Cardiac fibroblast (primary cell): ENCODE results near the gene RPF1.
A peak's percentile ranks its signal among the peaks of the same experiment; 100 is the strongest.

ENCODE experiments used
- DNase-seq, 2 donors: peaks; one replicate each; pipeline versions ENCODE4 v3.0.0 to v3.0.0-alpha.2; 2010; ENCODE audit warnings: low read depth in 2 of 2
- H3K4me3 ChIP-seq, 2 donors: replicated peaks in 1 of 2; 1 replicate in 1 of 2; 2 replicates in 1 of 2; pipeline ENCODE4 v1.5.1; 2011; ENCODE audit warnings: low read depth in 2 of 2, low read length in 2 of 2, mild to moderate bottlenecking in 2 of 2, moderate library complexity in 1 of 2
- TF ChIP-seq, protein P1 (sequence below): IDR thresholded peaks from one replicate; pipeline ENCODE4 v1.5.1; 2011; ENCODE audit warnings: low read depth, mild to moderate bottlenecking, low read length, inconsistent platforms

Gene RPF1, protein sequence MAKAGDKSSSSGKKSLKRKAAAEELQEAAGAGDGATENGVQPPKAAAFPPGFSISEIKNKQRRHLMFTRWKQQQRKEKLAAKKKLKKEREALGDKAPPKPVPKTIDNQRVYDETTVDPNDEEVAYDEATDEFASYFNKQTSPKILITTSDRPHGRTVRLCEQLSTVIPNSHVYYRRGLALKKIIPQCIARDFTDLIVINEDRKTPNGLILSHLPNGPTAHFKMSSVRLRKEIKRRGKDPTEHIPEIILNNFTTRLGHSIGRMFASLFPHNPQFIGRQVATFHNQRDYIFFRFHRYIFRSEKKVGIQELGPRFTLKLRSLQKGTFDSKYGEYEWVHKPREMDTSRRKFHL

DNA sequence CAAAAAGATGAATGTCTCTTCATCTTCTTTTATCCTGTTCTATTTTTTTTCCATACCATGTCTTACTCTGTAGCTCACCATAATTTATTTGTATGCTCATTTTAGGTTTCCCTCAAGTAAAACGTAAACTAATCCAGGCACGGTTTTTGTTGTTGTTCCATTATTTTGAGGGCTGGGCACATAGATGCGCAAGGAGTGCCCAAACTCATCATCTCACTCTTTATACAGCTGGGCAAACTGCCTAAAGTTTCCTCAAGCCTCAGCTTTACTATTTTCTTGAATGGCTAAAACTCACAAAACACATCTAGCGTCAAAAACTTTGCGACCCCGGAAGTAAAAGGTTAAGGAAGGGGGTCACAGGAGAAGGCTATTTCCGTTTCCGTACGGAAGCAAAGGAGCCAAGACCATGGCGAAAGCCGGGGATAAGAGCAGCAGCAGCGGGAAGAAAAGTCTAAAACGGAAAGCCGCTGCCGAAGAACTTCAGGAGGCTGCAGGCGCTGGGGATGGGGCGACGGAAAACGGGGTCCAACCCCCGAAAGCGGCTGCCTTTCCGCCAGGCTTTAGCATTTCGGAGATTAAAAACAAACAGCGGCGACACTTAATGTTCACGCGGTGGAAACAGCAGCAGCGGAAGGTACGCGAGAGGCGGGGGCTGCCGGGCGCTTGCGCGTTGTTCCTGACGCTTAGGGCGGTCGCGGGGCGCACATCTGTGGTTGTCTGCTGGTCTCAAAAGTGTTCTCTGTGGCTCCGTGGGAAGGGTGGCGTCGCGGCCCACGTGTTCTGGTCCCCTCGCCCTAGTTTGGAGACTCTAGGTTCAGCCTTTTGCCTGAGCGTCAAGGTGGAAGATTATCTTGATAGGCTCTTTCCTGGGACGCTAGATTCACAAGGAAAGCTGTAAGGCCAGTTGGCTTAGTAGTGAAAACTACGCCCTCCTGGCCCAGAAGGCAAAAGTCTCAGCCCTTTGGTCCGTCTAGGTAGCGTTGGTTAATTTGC, at the start of gene RPF1:
Gene RPF1, plus strand, starts transcription at position 391 of the 993 bp plus-strand sequence. Its CDS starts 16 bp downstream, at position 407.
- DNase-seq: peak; percentile 85 to 87
- peak within 1 kb of the TSS; percentile 80 to 82 for H3K4me3 ChIP-seq
- TF ChIP-seq, protein P1, sequence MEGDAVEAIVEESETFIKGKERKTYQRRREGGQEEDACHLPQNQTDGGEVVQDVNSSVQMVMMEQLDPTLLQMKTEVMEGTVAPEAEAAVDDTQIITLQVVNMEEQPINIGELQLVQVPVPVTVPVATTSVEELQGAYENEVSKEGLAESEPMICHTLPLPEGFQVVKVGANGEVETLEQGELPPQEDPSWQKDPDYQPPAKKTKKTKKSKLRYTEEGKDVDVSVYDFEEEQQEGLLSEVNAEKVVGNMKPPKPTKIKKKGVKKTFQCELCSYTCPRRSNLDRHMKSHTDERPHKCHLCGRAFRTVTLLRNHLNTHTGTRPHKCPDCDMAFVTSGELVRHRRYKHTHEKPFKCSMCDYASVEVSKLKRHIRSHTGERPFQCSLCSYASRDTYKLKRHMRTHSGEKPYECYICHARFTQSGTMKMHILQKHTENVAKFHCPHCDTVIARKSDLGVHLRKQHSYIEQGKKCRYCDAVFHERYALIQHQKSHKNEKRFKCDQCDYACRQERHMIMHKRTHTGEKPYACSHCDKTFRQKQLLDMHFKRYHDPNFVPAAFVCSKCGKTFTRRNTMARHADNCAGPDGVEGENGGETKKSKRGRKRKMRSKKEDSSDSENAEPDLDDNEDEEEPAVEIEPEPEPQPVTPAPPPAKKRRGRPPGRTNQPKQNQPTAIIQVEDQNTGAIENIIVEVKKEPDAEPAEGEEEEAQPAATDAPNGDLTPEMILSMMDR: no peak

DNA sequence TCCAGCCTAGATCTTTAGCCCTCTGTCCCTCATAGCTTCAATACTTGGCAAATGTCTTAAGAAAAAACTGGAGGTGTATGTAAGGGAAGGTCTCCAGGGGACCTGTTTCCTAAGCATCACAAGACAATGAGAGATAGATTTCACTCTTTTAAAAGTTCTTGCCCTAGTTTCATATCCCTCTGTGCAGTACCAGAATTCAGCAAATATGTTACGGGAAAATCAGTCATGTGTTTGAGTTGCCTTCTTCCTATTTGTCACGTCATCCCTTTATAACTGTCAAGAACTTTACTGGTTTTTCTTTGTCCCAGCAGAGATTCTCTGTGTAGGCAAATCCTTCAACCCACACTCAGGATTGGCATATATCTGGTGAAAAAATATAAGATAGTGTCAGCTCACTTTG, 48.5 kb upstream of the RPF1 start:
- TF ChIP-seq, protein P1: no peak
- DNase-seq: no peak

DNA sequence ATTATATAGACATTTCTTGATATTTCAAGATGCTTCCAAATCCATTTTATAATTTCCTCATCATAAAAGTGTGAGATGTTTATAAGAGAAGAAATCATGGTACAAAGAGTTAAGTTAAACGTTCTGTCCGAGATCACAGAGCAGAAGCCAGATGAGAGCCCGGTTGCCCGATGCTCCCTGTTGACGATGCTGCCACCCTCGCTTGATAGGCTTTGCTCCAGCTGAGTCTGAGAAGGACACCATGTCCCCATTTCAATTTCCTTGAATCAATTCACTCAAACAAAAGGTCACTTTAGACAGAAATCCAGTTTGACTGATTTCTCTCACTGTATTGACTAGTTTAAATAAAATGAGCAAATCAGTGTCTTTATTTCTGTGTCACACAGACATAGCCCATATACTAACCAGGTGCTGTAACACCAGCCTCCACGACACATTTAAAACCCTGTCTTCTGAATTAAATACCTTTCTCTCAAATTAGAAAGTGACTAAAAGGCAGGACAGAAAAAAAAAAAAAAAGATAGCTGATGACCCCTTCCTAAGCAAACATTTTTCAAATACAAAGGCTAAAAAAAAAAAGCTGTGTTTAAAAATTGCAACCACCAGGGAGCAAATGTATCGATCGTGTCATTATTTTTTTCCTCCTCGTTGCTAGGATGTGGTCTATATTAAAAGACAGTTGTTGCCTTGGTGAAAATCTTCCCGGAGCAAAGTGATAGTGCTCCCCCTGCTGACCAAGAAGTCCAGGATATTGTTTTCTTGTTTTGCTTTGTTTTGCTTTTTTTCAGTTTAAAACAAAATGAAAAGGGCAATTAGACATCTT, 45.6 kb upstream of the RPF1 start:
- TF ChIP-seq, protein P1: peak; percentile 67
- peak; percentile 89 to 90 for DNase-seq
- peak overlapping the region; percentile 20 to 21 for H3K4me3 ChIP-seq

More for the DNA sequence above, 48.5 kb upstream of the RPF1 start:
- H3K4me3 ChIP-seq: no peak overlapping the region

DNA sequence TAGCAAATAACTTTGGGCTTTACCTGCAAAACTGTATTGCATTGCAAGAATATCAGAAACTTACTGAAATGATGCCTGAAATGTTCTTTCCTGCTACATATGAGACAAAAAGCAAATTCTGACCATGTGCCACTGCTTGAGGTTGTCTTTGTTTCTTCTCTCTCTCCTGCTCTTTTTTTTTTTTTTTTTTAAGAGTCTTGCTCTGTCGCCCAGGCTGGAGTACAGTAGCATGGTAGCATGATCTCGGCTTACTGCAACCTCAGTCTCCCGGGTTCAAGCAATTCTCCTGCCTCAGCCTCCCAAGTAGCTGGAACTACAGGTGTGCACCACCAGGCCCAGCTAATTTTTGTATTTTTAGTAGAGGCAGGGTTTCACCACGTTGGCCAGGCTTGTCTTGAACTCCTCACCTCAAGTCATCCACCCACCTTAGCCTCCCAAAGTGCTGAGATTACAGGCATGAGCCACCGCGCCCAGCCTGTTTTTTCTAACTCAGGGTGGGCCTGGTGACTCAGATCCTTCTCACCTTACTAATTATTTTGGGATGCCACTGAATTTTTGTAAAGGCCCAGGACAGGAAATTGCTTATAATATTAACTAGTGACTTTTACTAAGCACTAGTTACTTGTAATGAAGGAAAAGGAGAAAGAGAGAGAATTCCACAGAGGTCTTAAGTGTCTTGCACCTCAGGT, 44.8 kb upstream of the RPF1 start:
- H3K4me3 ChIP-seq: no peak overlapping the region
- TF ChIP-seq, protein P1: no peak
- DNase-seq: no peak

DNA sequence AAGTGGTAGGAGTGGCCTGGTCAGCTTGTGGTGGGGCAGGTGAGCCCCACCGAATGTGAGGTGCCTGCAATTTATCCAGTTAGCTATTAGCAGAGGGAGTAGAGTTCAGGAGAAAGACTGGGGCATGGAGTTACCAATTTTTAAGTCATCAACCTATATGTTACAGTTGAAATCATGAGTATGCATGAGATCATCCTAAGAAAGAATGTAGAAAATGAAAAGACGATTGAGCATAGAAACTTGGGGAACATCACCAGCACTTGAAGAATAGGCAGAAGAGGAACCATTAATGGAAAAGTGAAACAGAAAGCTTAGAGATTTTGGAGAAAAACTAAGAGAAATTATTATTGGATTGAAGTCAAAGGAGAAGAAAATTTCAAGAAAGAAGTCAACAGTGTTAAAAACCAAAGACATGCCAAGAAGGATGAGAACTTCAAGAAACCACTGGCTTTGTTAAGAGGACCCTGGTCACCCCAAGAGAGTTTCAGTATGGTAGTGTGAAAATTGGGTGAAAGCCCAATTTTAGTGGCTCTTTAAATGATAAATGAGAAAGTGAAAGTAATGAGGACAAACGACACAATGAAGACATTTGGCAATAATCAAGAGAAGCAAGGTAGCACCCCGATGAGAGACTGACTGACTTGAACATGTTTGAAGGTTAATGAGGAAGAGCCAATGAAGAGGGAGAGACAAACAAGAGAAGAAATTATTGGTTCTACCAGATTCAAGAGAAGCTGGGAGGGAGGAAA, 44.1 kb upstream of the RPF1 start:
- peak in 1 of 2 donors; percentile 35 for DNase-seq
- no peak overlapping the region for H3K4me3 ChIP-seq
- TF ChIP-seq, protein P1: no peak
